Calu3 (cell line): Measurements from ENCODE around the gene HAGHL. TPM values are rescaled to one million over a fixed set of nuclear protein-coding genes. Genes with fewer than 3 reads are reported as not detected.

Source experiments
- BruUV-seq: library from RNA; stranded (reverse); fragments of 400-500 nt; replicated peaks from 2 replicates; lab custom pipeline; 2021; lab: Mats Ljungman, UMichigan
- CTCF ChIA-PET: fragments of 300-600 bp; sonication (Branson Sonifier 250); formaldehyde crosslinking; loops from one replicate; lab custom pipeline; 2022; ENCODE audit warnings: antibody characterized with exemption; lab: Charles Lee
- DNase-seq: peaks from one replicate; pipeline ENCODE4 v3.0.0; 2022
- H3K27ac Mint-ChIP-seq: one replicate; pipeline ENCODE4 v1.8.0; 2022; ENCODE audit warnings: mixed read lengths; ENCODE audit not compliant: unreplicated experiment
- H3K27me3 Mint-ChIP-seq: one replicate; pipeline ENCODE4 v1.8.0; 2022; ENCODE audit warnings: mixed read lengths; ENCODE audit not compliant: unreplicated experiment
- H3K36me3 Mint-ChIP-seq: one replicate; pipeline ENCODE4 v1.8.0; 2022; ENCODE audit warnings: mild to moderate bottlenecking, moderate library complexity, mixed read lengths; ENCODE audit not compliant: insufficient read depth, unreplicated experiment
- H3K4me1 Mint-ChIP-seq: one replicate; pipeline ENCODE4 v1.8.0; 2022; ENCODE audit warnings: mild to moderate bottlenecking, low read depth, mixed read lengths; ENCODE audit not compliant: unreplicated experiment
- H3K4me3 Mint-ChIP-seq: one replicate; pipeline ENCODE4 v1.8.0; 2022; ENCODE audit warnings: mild to moderate bottlenecking, low read depth, moderate library complexity, mixed read lengths; ENCODE audit not compliant: unreplicated experiment
- H3K9me3 Mint-ChIP-seq: one replicate; pipeline ENCODE4 v1.8.0; 2022; ENCODE audit warnings: low read depth, mixed read lengths; ENCODE audit not compliant: unreplicated experiment
- intact Hi-C: fragments of 100-400 bp; cut with micrococcal nuclease; formaldehyde crosslinking; loops from one replicate; pipeline ENCODE4 v1.10.0; 2022; ENCODE audit not compliant: unreplicated experiment
- total RNA-seq: library from RNA; stranded (reverse); gene quantifications from 2 replicates; pipeline ENCODE4 v1.2.3, GENCODE V29; 2022
- TF ChIP-seq, protein P1 (sequence below): fragments of 200-600 bp; IDR thresholded peaks from one replicate; pipeline ENCODE4 v1.8.0; 2022; ENCODE audit warnings: antibody characterized with exemption; ENCODE audit not compliant: unreplicated experiment

Gene HAGHL
- total RNA-seq, 1 experiment from 2014 or later: 11.7 TPM

DNA sequence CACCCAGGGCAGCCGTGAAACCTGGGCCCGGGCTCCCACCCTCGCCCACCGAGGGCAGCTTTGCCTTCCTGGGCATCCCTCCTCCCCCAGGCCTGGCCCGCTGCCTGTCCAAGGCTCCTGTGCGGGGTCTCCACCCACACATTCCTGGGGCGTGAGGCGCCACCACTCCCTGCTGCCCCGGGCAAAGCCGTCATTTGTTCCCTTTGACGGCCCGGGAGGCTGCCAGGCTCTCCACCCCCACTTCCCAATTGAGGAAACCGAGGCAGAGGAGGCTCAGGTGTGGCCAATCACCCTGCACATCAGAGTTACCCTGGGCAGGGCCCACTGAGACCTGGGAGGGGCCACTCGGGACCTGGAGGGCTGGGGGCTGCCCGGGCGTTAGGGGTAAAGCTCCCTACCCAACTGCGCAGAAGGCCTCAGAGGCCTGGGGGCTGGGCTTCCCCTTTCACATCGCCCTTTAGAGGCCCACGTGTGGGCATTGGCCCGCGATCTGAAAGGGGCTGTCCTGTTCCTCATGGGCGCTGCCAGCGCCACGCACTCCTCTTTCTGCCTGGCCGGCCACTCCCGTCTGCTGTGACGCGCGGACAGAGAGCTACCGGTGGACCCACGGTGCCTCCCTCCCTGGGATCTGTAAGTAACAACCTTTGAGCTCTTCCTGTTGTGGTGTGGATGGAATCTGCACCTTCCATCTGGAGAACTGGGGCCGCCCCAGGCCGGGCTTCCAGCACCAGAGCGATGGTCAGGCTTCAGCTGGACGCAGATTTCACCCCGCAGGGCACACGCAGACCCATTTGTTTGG lies 33.8 kb downstream of the HAGHL start, which contains the start of gene MSLN:
MSLN (plus strand) TSS at position 190 of the 799 bp plus-strand sequence. CDS start 1,947 bp downstream, outside the sequence.
- Mint-ChIP-seq H3K27me3 (peaks cover 40% of the 10 kb centered on the region), H3K9me3 (no peaks in the 10 kb centered on the region), H3K4me1 (peaks cover 23% of the 10 kb centered on the region), H3K4me3 (peak within 1 kb of the TSS; percentile 55), H3K27ac (peak within 1 kb of the TSS; percentile 46), H3K36me3 (peaks cover 5% of the 10 kb centered on the region)
- peak; percentile 72 for DNase-seq
- intact Hi-C loops: no loop called here
- TF ChIP-seq, protein P1, sequence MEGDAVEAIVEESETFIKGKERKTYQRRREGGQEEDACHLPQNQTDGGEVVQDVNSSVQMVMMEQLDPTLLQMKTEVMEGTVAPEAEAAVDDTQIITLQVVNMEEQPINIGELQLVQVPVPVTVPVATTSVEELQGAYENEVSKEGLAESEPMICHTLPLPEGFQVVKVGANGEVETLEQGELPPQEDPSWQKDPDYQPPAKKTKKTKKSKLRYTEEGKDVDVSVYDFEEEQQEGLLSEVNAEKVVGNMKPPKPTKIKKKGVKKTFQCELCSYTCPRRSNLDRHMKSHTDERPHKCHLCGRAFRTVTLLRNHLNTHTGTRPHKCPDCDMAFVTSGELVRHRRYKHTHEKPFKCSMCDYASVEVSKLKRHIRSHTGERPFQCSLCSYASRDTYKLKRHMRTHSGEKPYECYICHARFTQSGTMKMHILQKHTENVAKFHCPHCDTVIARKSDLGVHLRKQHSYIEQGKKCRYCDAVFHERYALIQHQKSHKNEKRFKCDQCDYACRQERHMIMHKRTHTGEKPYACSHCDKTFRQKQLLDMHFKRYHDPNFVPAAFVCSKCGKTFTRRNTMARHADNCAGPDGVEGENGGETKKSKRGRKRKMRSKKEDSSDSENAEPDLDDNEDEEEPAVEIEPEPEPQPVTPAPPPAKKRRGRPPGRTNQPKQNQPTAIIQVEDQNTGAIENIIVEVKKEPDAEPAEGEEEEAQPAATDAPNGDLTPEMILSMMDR: no peak
- BruUV-seq: TSS peak; percentile 44
- CTCF ChIA-PET: interaction anchor here (0.8 to 1.4 kb wide), 6 partner anchors 10 to 41 kb away, joined by 3 to 5 read pairs (median 4); partner anchors contain the start of gene CIAO3

DNA sequence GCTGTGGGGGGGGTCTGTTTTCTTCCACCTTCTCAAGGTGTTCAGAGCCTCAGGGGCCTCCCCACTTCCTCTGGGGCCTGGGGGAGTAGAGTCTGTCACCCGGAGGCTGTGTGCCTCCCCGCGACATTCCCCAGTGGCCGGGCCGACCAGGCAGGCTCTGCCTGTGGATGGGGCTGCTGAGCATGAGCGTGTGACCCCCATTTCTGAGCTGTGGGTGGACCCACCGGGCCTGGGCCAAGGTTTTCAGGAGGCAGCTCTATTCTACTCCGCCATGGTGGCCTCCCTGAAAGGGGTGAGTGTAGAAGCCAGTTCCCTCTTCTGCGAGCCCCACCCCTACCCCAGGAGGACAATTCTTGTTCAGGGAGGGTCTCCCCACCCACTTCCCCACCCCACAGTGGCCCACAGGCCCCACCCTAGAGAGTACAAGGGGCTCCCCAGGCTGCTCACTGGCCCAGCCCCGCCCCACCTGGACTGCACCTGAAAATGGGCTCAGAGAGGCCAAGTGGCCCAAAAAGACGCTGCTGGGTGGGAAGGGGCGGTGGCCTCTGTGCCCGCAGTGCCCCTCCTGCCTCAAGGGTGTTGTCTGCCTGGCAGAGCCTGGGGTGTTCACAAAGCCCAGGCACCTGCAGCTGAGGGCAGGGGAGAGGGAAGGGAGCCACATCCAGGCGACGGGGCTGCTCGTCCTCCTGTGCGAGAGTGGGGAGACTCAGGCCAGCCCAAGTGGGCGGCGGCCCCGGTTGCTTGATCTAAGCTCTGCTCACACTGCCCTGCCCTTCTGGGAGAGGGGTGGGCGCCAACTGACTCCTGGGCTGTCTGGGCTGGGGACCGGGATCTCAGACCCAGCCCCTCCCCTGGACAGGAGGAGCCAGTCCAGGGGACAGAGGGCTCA lies 35.0 kb downstream of the HAGHL start:
- H3K36me3 Mint-ChIP-seq: peaks cover 5% of the 10 kb centered on the region
- CTCF ChIA-PET: interaction anchor here (0.9 to 1.3 kb wide), 4 partner anchors 11 to 42 kb away, joined by 3 to 5 read pairs (median 4); partner anchors contain the start of gene CIAO3
- no peaks in the 10 kb centered on the region for H3K9me3 Mint-ChIP-seq
- TF ChIP-seq, protein P1: no peak
- peaks cover 29% of the 10 kb centered on the region for H3K27me3 Mint-ChIP-seq
- BruUV-seq: no TSS peak
- H3K4me3 Mint-ChIP-seq: peak overlapping the region; percentile 55
- peaks cover 23% of the 10 kb centered on the region for H3K4me1 Mint-ChIP-seq
- DNase-seq: no peak
- H3K27ac Mint-ChIP-seq: no peak overlapping the region
- intact Hi-C loops: no loop called here

DNA sequence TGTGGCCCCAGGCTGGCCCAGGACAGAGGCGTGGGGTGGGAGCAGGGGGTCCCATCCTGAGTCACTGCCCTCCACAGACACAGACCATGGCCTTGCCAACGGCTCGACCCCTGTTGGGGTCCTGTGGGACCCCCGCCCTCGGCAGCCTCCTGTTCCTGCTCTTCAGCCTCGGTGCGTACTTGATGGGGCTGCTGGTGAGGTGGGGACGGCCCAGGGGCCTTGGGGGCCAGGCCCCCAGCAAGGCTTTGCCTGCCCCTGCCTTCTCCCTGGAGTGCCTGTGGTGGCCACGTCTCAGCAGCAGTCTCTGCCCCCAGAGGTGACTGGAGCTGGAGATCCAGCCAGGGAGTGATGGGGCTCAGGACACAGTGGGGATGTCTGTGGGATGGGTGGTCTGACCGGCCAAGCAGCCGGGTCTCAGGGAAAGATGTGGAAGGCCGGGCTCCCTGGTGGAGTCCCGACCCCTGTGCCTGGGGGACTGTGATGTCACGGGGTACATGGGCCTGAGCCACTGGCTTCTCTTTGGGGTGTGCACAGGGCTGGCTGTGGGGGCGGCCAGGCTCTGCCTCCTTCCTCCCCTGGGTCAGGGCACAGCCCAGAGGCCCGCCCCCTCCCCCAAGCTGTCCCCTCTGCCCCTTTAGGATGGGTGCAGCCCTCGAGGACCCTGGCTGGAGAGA lies 35.8 kb downstream of the HAGHL start:
- no peak overlapping the region for H3K27ac Mint-ChIP-seq
- CTCF ChIA-PET: no interaction called here
- peaks cover 23% of the 10 kb centered on the region for H3K4me1 Mint-ChIP-seq
- BruUV-seq: no TSS peak
- H3K36me3 Mint-ChIP-seq: peaks cover 5% of the 10 kb centered on the region
- no peaks in the 10 kb centered on the region for H3K9me3 Mint-ChIP-seq
- DNase-seq: no peak
- peaks cover 20% of the 10 kb centered on the region for H3K27me3 Mint-ChIP-seq
- intact Hi-C loops: no loop called here
- TF ChIP-seq, protein P1: no peak
- no peak overlapping the region for H3K4me3 Mint-ChIP-seq
